ENCODE data around the gene ALPK1.

Gene ALPK1

DNA sequence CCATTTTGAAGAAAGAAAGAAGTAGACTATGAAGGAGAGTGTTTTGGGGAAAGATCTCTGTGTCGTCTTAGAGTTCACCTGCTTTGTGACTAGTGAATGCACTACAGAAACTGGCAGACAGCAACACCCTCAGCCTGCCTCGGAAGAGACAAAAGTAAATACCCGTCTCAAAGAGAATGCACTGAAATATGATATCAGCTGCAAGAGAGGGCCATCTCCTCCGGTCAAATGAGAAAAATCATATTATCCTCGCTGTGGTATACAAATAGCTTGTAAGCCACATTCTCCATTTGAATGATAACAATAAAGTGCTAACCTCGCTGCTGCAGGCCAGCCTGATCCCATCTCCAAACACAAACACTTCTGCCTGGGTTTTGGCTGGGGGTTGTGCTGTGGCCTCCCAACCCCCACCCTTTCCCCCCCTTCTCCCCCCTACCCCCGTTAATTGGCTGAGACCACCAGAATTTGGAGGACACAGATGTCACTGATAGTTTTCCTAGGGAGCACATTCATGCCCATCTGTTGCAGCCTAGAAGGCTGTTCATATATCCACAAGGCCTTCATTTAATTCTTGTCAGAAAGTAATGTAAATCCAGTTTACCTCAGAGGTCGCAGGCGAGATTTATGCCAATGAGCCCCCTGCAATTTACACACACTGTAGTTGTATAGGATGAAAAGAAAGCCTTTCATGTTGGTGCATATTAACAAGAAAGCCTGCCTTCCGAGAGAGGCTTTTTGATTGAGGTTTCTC, 46.3 kb downstream of the ALPK1 start:
- 100% methylated on average over 6 of the region's 10 CpGs for WGBS (ENCODE audit: insufficient coverage)

DNA sequence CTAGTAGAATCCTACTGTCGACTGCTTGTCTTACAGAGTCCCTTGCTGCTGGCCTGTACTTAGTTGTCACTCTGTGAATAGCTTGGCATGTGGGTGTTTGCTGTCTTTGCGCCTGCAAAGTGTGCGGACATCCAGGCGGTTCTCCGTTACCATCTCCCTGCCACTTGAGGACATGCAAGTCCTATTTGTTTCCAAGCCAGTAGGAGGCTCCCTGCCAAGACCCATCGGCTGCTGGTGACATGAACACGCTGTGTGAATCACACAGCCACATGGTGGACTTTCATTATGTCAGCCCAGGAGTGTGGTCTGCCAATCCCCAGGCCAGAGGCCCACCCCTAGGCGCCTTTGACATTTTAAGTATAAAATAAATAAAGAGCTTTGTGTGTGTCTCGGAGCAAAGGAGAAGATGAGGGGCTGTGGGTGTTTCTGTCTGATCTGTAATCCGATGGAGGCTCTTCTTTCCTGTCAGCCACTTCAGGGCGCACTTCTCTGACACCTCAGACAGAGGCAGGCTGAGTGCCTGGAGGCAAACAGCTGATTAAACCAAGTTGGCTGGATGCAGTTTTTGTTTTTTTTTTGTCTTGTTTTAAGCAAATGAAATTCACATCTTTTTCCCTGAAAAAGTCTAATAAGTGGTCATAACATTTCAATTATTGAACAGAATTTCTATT, 51.5 kb downstream of the ALPK1 start:
- CTCF ChIA-PET, result no interaction called here
- WGBS (ENCODE audit: insufficient coverage), result 97% methylated on average over 9 of the region's 11 CpGs
- Histone ChIP-seq H3K27me3 (replicated peaks in 2 of 5; ENCODE audit: control insufficient read depth in 4 of 5, insufficient read depth in 5 of 5, low read length in 4 of 5) (no peaks in the 10 kb centered on the region), H3K9me3 (ENCODE audit: control extremely low read depth in 1 of 5, control insufficient read depth in 4 of 5, insufficient read depth in 2 of 5, low read depth in 1 of 5, low read length in 4 of 5) (peaks cover 0 to 9% (median 0%) of the 10 kb centered on the region in 5 experiments), H3K36me3 (ENCODE audit: control insufficient read depth in 4 of 4, insufficient read depth in 4 of 4, low read length in 3 of 4) (peaks cover 0 to 10% (median 5%) of the 10 kb centered on the region in 4 experiments), H3K4me1 (ENCODE audit: control extremely low read depth in 1 of 4, control insufficient read depth in 4 of 4, insufficient read depth in 4 of 4, low read length in 3 of 4) (no peaks in the 10 kb centered on the region), H3K4me3 (ENCODE audit: control insufficient read depth in 1 of 7, extremely low read depth in 1 of 7, insufficient read depth in 4 of 7, low read depth in 2 of 7, low read length in 6 of 7) (no peak overlapping the region), H3K27ac (ENCODE audit: insufficient read depth in 1 of 2, low read depth in 1 of 2, low read length in 2 of 2, poor library complexity in 1 of 2, severe bottlenecking in 2 of 2) (no peak overlapping the region)
- DNase-seq, result no peak
- POLR2A ChIA-PET, result no interaction called here

More for the DNA sequence above, 46.3 kb downstream of the ALPK1 start:
- Histone ChIP-seq H3K9me3 (ENCODE audit: control extremely low read depth in 1 of 5, control insufficient read depth in 4 of 5, insufficient read depth in 2 of 5, low read depth in 1 of 5, low read length in 4 of 5) (no peaks in the 10 kb centered on the region), H3K4me3 (ENCODE audit: control insufficient read depth in 1 of 7, extremely low read depth in 1 of 7, insufficient read depth in 4 of 7, low read depth in 2 of 7, low read length in 6 of 7) (no peak overlapping the region), H3K4me1 (ENCODE audit: control extremely low read depth in 1 of 4, control insufficient read depth in 4 of 4, insufficient read depth in 4 of 4, low read length in 3 of 4) (no peaks in the 10 kb centered on the region), H3K27me3 (replicated peaks in 2 of 5; ENCODE audit: control insufficient read depth in 4 of 5, insufficient read depth in 5 of 5, low read length in 4 of 5) (no peaks in the 10 kb centered on the region), H3K27ac (ENCODE audit: insufficient read depth in 1 of 2, low read depth in 1 of 2, low read length in 2 of 2, poor library complexity in 1 of 2, severe bottlenecking in 2 of 2) (no peak overlapping the region), H3K36me3 (ENCODE audit: control insufficient read depth in 4 of 4, insufficient read depth in 4 of 4, low read length in 3 of 4) (peaks cover 2 to 5% (median 4%) of the 10 kb centered on the region in 4 experiments)
- DNase-seq, result no peak
- ChIA-PET POLR2A (no interaction called here), CTCF (no interaction called here)

GRCh38 chr4:112352736-112353135, 55.6 kb downstream of the ALPK1 start:
- POLR2A ChIA-PET, result no interaction called here
- CTCF ChIA-PET, result no interaction called here
- Histone ChIP-seq H3K27ac (ENCODE audit: insufficient read depth in 1 of 2, low read depth in 1 of 2, low read length in 2 of 2, poor library complexity in 1 of 2, severe bottlenecking in 2 of 2) (no peak overlapping the region), H3K36me3 (ENCODE audit: control insufficient read depth in 4 of 4, insufficient read depth in 4 of 4, low read length in 3 of 4) (peaks cover 5 to 31% (median 17%) of the 10 kb centered on the region in 4 experiments), H3K4me1 (ENCODE audit: control extremely low read depth in 1 of 4, control insufficient read depth in 4 of 4, insufficient read depth in 4 of 4, low read length in 3 of 4) (no peaks in the 10 kb centered on the region), H3K9me3 (ENCODE audit: control extremely low read depth in 1 of 5, control insufficient read depth in 4 of 5, insufficient read depth in 2 of 5, low read depth in 1 of 5, low read length in 4 of 5) (peaks cover 0 to 35% (median 22%) of the 10 kb centered on the region in 5 experiments), H3K4me3 (ENCODE audit: control insufficient read depth in 1 of 7, extremely low read depth in 1 of 7, insufficient read depth in 4 of 7, low read depth in 2 of 7, low read length in 6 of 7) (no peak overlapping the region), H3K27me3 (replicated peaks in 2 of 5; ENCODE audit: control insufficient read depth in 4 of 5, insufficient read depth in 5 of 5, low read length in 4 of 5) (no peaks in the 10 kb centered on the region)
- no peak for DNase-seq

DNA sequence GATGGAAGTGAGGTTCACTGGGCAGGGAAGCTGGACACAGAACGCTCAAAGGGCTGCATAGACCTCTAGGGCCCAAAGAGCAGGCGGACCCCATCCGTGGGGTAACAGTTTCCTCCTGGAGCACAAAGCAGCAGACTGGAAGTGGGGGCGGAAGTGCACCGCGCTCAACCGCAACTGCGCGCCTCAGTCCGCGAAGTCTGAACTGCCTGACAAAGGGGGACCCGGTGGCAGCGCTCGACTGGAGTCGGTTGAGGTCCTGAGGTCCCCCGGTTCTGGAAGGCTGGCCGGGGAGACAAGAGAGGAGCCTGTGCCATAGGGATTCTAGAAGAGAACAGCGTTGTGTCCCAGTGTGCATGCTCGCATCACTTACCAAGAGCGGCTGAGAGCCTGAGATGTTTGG, 58.5 kb downstream of the ALPK1 start:
- Histone ChIP-seq H3K4me3 (ENCODE audit: control insufficient read depth in 1 of 7, extremely low read depth in 1 of 7, insufficient read depth in 4 of 7, low read depth in 2 of 7, low read length in 6 of 7) (no peak overlapping the region), H3K27ac (ENCODE audit: insufficient read depth in 1 of 2, low read depth in 1 of 2, low read length in 2 of 2, poor library complexity in 1 of 2, severe bottlenecking in 2 of 2) (no peak overlapping the region), H3K27me3 (replicated peaks in 2 of 5; ENCODE audit: control insufficient read depth in 4 of 5, insufficient read depth in 5 of 5, low read length in 4 of 5) (no peaks in the 10 kb centered on the region), H3K9me3 (ENCODE audit: control extremely low read depth in 1 of 5, control insufficient read depth in 4 of 5, insufficient read depth in 2 of 5, low read depth in 1 of 5, low read length in 4 of 5) (peaks cover 4 to 62% (median 37%) of the 10 kb centered on the region in 5 experiments), H3K36me3 (ENCODE audit: control insufficient read depth in 4 of 4, insufficient read depth in 4 of 4, low read length in 3 of 4) (peaks cover 9 to 52% (median 19%) of the 10 kb centered on the region in 4 experiments), H3K4me1 (ENCODE audit: control extremely low read depth in 1 of 4, control insufficient read depth in 4 of 4, insufficient read depth in 4 of 4, low read length in 3 of 4) (no peaks in the 10 kb centered on the region)
- no peak for DNase-seq
- over 99% methylated on average over 20 of the region's 20 CpGs for WGBS (ENCODE audit: insufficient coverage)
- CTCF ChIA-PET, result no interaction called here
- POLR2A ChIA-PET, result no interaction called here

DNA sequence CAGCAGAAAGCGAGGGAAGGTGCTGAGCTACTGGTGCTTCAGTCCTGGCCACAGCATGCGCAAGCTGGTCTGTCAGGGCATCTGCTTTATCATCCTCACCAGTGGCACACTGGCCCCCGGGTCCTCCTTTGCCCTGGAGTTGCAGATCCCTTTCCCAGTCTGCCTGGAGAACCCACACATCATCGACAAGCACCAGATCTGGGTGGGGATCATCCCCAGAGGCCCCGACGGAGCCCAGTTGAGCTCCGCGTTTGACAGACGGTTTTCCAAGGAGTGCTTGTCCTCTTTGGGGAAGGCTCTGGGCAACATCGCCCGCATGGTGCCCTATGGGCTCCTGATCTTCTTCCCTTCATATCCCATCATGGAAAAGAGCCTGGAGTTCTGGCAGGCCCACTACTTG, 60.3 kb downstream of the ALPK1 start:
- CTCF ChIA-PET, result no interaction called here
- Histone ChIP-seq H3K4me1 (ENCODE audit: control extremely low read depth in 1 of 4, control insufficient read depth in 4 of 4, insufficient read depth in 4 of 4, low read length in 3 of 4) (no peaks in the 10 kb centered on the region), H3K9me3 (ENCODE audit: control extremely low read depth in 1 of 5, control insufficient read depth in 4 of 5, insufficient read depth in 2 of 5, low read depth in 1 of 5, low read length in 4 of 5) (peaks cover 4 to 72% (median 44%) of the 10 kb centered on the region in 5 experiments), H3K36me3 (ENCODE audit: control insufficient read depth in 4 of 4, insufficient read depth in 4 of 4, low read length in 3 of 4) (peaks cover 13 to 58% (median 25%) of the 10 kb centered on the region in 4 experiments), H3K27ac (ENCODE audit: insufficient read depth in 1 of 2, low read depth in 1 of 2, low read length in 2 of 2, poor library complexity in 1 of 2, severe bottlenecking in 2 of 2) (no peak overlapping the region), H3K4me3 (ENCODE audit: control insufficient read depth in 1 of 7, extremely low read depth in 1 of 7, insufficient read depth in 4 of 7, low read depth in 2 of 7, low read length in 6 of 7) (no peak overlapping the region), H3K27me3 (replicated peaks in 2 of 5; ENCODE audit: control insufficient read depth in 4 of 5, insufficient read depth in 5 of 5, low read length in 4 of 5) (no peaks in the 10 kb centered on the region)
- POLR2A ChIA-PET, result no interaction called here
- 97% methylated on average over 11 of the region's 11 CpGs for WGBS (ENCODE audit: insufficient coverage)
- no peak for DNase-seq

DNA sequence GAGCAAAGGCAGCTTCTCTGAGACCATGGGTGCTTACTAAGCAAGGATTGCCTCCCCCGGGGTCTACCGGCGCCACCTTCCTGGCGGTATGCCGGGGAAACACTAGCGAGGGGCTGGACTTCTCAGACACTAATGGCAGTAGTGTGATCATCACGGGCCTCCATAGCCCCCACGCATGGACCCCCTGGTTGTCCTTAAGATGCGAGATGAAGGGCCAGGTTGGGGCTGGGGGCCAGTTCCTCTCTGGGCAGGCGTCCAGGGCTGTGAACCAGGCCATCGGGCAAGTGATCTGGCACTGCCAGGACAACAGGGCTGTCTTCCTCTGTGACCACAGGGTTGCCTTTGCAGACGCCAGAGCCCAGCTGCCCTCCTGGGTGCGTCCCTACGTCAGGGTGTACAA, 60.7 kb downstream of the ALPK1 start:
- no peak overlapping the region for H3K4me3 ChIP-seq (ENCODE audit: control insufficient read depth in 1 of 7, extremely low read depth in 1 of 7, insufficient read depth in 4 of 7, low read depth in 2 of 7, low read length in 6 of 7)
- H3K4me1 ChIP-seq (ENCODE audit: control extremely low read depth in 1 of 4, control insufficient read depth in 4 of 4, insufficient read depth in 4 of 4, low read length in 3 of 4), result no peaks in the 10 kb centered on the region
- WGBS (ENCODE audit: insufficient coverage), result 91% methylated on average over 14 of the region's 14 CpGs
- POLR2A ChIA-PET, result no interaction called here
- no peak overlapping the region for H3K27ac ChIP-seq (ENCODE audit: insufficient read depth in 1 of 2, low read depth in 1 of 2, low read length in 2 of 2, poor library complexity in 1 of 2, severe bottlenecking in 2 of 2)
- no peaks in the 10 kb centered on the region for H3K27me3 ChIP-seq (replicated peaks in 2 of 5; ENCODE audit: control insufficient read depth in 4 of 5, insufficient read depth in 5 of 5, low read length in 4 of 5)
- H3K9me3 ChIP-seq (ENCODE audit: control extremely low read depth in 1 of 5, control insufficient read depth in 4 of 5, insufficient read depth in 2 of 5, low read depth in 1 of 5, low read length in 4 of 5), result peaks cover 4 to 75% (median 44%) of the 10 kb centered on the region in 5 experiments
- CTCF ChIA-PET, result no interaction called here
- DNase-seq, result no peak
- H3K36me3 ChIP-seq (ENCODE audit: control insufficient read depth in 4 of 4, insufficient read depth in 4 of 4, low read length in 3 of 4), result peaks cover 13 to 58% (median 25%) of the 10 kb centered on the region in 4 experiments

- Histone ChIP-seq H3K36me3 (ENCODE audit: control insufficient read depth in 4 of 4, insufficient read depth in 4 of 4, low read length in 3 of 4) (peaks cover 13 to 58% (median 25%) of the 10 kb centered on the region in 4 experiments), H3K27me3 (replicated peaks in 2 of 5; ENCODE audit: control insufficient read depth in 4 of 5, insufficient read depth in 5 of 5, low read length in 4 of 5) (no peaks in the 10 kb centered on the region), H3K27ac (ENCODE audit: insufficient read depth in 1 of 2, low read depth in 1 of 2, low read length in 2 of 2, poor library complexity in 1 of 2, severe bottlenecking in 2 of 2) (no peak overlapping the region), H3K9me3 (ENCODE audit: control extremely low read depth in 1 of 5, control insufficient read depth in 4 of 5, insufficient read depth in 2 of 5, low read depth in 1 of 5, low read length in 4 of 5) (peaks cover 4 to 80% (median 44%) of the 10 kb centered on the region in 5 experiments), H3K4me1 (ENCODE audit: control extremely low read depth in 1 of 4, control insufficient read depth in 4 of 4, insufficient read depth in 4 of 4, low read length in 3 of 4) (no peaks in the 10 kb centered on the region), H3K4me3 (ENCODE audit: control insufficient read depth in 1 of 7, extremely low read depth in 1 of 7, insufficient read depth in 4 of 7, low read depth in 2 of 7, low read length in 6 of 7) (no peak overlapping the region)
- CTCF ChIA-PET, result no interaction called here
- 95% methylated on average over 4 of the region's 10 CpGs for WGBS (ENCODE audit: insufficient coverage)
- no peak for DNase-seq
- POLR2A ChIA-PET, result no interaction called here
Measured at GRCh38 chr4:112358415-112358814, 61.2 kb downstream of the ALPK1 start.
